Measurements from ENCODE around the gene F2.

Gene F2

DNA sequence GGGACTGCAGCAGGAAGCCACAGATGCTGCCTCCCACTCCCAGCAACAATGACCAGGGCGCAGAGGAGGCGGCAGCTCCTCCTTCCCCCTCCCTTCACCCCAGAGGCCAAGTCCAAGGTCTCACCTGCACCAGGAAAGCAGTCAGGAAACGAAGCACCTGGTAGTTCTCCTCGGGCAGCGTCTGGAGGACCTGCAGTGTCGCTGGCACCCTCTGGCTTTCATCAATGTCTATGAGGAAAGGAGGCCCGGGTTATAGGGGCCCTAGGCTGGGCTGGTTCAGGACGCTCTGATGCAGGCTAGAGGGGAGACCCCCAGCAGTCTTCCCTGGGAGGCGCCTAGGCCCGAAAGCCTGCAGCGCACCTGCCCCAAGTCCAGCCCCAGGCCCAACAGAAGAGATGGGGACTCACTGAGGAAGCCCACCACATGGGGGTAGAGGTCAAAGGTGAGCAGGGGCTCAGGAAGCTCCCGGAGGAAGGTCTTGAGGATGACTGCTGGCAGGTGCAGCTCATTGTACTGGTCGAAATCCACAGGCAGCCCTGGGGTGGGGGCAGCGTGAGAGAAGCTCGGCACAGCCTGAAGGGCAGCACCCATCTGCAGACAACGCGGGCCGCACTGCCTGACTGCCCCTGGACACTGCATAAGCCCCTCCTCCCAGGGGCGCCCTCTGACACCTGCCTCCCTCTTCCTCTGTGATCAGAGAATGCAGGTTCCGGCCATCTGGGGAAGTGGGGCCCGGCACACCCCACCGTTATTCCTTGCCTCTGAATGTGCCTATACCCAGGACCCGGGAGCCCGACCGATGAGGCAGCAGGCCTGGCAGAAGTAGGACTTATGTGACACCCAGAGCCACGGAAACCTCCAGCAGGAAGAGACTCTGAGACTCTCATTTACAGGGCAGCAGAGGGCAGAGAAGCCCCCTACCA, 39.5 kb upstream of the F2 start:
- TF ChIP-seq POLR2A (IDR thresholded peaks at IDR 0.05; ENCODE audit: low read length): no peak
- TF ChIP-seq GATA1 (IDR thresholded peaks at IDR 0.05; ENCODE audit: low read depth, low read length): no peak
- DNase-seq: no peak

DNA sequence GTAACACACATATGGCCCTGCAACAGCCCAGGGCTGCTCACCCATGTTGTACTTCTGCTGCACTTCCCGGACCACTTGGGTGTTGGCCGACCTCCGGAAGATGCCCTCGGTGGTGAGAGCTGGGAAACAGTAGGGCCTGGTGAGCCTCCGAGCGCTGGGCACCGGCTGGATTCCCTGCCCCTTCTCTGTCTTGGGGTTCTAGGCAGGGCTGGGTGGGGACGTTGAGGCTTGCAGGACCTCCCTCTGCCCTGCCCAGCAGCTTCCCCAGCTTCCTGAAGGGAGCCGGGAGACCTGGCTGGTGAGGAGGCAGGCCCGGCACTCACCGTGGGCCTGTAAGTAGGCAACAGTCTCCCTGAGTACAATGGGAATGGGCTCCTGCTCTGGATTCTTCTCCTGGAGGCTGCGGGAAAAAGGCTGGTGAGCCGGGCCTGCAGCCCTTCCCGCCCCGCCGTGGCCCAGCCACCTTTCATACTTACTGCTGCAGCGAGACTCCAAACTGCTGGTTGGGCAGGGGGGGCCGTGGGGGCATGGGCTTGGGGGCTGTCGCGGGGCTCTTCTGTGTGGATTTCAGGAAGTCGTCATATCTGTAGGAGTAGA, 38.8 kb upstream of the F2 start:
- TF ChIP-seq GATA1 (IDR thresholded peaks at IDR 0.05; ENCODE audit: low read depth, low read length) (no peak), POLR2A (IDR thresholded peaks at IDR 0.05; ENCODE audit: low read length) (no peak)
- DNase-seq: no peak

DNA sequence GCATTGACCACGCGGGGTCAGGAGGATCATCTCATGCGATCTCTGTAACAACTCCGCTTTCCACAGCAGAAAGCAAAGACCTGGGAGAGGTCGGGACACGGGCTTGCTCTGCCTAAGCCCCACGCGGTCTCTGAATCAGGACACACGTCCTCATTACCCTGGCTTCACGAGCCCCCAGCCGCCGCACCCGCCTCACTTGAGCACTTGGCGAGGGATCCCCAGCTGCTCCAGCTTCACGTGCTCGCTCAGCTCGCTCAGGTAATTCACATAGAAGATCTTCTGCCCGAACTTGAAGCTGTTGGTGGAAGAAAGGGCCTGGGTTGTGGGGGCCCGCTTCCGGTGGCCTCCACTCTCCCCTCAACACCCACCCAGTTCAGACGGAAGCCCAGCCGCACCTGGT, 38.2 kb upstream of the F2 start:
- no peak for DNase-seq
- TF ChIP-seq POLR2A (IDR thresholded peaks at IDR 0.05; ENCODE audit: low read length) (no peak), GATA1 (IDR thresholded peaks at IDR 0.05; ENCODE audit: low read depth, low read length) (no peak)

DNA sequence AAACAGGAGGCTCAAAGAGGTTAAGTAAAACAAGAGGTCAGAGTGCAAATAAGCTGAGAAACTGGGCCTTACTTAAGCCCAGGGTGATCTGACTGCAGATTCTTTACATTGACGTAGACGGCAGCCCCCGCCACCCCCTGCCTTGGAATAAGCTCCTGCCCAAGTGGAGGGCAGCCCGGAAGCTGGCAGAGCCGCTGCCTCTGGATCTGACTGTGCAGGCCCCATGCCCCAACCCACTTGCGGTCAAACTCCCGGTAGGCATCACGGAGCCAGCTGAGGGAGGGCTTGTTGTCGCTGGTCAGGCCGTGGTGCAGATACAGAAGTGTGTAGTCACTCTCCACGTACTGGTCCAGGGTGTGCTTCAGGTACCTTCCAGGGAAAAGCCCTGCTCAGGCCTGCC, 37.2 kb upstream of the F2 start:
- DNase-seq: no peak
- TF ChIP-seq GATA1 (IDR thresholded peaks at IDR 0.05; ENCODE audit: low read depth, low read length) (no peak), POLR2A (IDR thresholded peaks at IDR 0.05; ENCODE audit: low read length) (no peak)

DNA sequence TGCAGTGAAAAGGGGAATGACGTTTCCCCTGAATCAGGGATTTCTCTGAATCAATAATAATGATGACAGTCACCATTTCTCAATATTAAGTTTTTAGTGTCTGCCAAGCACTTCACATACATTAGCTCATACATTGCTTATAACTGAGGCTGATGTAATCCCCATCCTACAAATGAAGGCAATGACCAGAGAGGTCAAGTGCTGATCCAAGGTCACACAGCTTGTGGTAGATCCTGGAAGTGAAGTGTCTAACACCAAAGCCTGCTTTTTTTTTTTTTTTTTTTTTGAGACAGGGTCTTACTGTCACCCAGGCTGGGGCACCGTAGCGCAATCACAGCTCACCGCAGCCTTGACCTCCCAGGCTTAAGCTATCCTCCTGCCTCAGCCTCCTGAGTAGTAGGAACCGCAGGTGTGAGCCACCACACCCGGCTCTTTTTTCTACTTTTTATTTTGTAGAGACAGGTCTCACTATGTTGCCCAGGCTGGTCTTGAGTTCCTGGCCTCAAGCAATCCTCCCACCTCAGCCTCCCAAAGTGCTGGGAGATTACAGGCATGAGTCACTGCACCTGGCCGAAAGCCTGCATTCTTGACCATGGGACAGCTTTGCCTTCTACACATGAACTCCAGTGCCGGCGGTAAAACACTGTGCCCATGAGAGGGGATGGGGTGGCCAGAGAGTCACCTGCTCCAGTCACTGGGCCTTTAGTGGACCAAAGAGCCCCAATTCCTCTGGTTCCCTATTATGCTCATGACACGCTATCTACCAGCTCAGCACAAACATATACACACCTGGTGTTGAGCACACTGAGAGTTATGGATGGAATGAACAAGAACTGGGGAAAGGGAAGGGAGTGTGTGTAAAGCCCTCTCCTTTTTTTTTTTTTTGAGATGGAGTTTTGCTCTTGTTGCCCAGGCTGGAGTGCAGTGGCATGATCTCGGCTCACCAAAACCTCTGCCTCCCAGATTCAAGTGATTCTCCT, 36.0 kb upstream of the F2 start:
- TF ChIP-seq GATA1 (IDR thresholded peaks at IDR 0.05; ENCODE audit: low read depth, low read length) (no peak), POLR2A (IDR thresholded peaks at IDR 0.05; ENCODE audit: low read length) (no peak)
- DNase-seq: no peak

DNA sequence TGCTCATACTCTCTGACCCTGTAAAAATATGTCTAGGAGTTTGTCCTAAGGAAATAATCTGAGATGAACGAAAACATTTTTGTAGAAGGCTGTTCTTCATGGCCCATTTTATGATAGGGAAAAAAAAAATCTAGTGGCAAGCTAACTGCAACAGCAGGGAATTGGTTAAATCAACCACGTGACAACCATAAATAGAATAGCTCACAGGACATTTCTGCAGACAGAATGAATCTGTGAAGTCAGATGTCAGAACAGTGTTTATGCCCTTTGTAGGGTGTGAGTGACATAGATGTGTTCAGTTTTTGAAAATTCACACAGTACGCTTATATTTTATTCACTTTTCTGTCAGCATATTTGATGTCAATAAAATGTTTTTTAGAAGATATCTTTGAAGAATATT, 34.6 kb upstream of the F2 start:
- TF ChIP-seq POLR2A (IDR thresholded peaks at IDR 0.05; ENCODE audit: low read length) (no peak), GATA1 (IDR thresholded peaks at IDR 0.05; ENCODE audit: low read depth, low read length) (no peak)
- DNase-seq: no peak

DNA sequence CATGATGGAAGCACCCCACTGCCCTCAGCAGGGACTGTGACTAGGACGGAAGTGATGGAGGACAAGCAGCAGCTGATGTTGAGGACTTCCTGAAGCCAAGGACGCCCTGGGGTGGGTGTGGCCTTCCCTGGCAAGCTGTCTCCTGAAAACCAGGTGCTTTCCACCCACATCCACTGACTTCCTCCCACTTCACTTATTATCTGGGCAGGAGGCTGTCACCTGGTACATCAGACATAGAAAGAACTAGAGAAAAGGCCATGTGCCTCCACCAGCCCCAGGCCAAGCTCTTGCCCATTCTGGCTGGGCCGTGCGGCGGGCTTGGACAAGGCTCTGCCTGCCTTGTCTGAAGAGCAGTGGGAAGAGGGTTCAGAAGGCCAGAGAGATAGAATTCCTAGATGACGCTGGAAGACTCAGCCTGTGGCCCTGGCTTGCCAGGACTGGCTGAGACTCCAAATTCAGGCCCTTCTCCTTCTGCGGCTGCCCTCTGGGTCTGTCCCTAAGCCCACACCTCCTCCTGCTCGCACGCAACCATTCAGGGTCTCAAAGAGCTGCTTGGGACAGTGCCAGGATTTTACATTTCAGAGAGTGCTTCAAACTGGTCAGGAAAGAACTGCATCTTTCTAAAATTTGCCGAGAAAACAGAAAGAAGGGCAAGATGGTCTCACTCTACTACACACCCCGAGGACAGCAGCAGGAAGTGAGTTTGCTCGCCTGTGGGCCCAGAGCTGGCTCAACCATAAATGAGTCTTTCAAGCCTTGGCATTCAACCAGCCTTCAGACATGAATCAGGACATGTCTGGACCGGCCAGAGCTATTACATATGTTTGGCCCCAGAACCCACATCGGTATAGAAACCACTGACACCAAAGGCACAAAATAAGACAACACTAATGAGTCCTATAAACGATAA, 31.9 kb upstream of the F2 start:
- no peak for DNase-seq
- no peak for TF ChIP-seq POLR2A (IDR thresholded peaks at IDR 0.05; ENCODE audit: low read length)
- no peak for TF ChIP-seq GATA1 (IDR thresholded peaks at IDR 0.05; ENCODE audit: low read depth, low read length)

DNA sequence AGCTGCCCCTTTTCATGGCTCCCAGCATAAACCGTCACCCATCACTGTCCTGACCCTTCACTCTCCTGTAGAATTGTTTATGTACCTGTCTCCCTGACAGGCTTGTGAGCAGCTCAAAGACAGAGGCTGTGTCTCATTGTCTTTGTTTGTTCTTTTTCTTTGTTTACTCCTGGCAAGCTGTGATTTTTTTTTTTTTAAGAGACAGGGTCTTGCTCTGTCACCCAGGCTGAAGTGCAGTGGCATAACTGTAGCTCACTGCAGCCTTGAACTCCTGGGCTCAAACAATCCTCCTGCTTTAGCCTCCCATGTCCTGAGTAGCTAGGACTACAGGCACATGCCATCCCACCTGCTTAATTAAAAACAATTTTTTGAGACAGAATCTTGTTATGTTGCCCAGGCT, 28.3 kb upstream of the F2 start:
- TF ChIP-seq GATA1 (IDR thresholded peaks at IDR 0.05; ENCODE audit: low read depth, low read length): no peak
- no peak for TF ChIP-seq POLR2A (IDR thresholded peaks at IDR 0.05; ENCODE audit: low read length)
- DNase-seq: no peak

DNA sequence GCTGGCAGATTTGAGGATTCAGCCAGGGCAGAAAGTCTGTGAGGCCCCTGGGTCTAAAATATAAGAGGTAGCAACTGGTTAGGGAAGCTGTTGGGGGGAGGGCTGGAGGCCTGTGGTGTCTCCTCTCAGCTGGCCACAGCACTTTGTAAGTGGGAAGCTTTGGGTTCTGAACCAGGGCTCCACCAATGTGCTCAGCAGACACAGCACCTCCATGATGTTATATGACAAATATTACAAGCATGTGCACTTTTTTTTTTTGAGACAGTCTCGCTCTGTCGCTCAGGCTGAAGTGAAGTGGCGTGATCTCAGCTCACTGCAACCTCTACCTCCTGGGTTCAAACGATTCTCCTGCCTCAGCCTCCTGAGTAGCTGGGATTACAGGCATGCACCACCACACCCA, 26.6 kb upstream of the F2 start:
- TF ChIP-seq GATA1 (IDR thresholded peaks at IDR 0.05; ENCODE audit: low read depth, low read length): no peak
- no peak for TF ChIP-seq POLR2A (IDR thresholded peaks at IDR 0.05; ENCODE audit: low read length)
- DNase-seq: no peak

DNA sequence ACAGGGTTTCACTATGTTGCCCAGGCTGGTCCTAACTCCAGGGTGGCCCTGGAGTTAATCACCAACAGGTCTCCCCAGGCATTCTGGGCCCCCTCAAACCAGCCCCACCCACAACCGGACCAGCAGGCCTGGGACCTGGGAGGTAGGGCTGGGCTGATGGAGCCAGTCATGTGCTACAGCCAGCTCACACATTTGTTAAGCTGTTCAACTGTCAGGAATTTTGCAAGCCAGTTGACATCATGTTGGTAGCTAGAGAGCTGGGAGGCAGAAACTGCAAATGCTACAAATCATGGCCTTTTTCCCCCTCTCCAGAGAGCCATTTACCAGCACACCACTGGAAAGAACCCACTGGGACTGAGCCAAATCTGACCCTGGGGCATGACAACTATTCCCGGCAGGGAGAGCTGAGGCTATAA, 25.4 kb upstream of the F2 start:
- DNase-seq: no peak
- TF ChIP-seq POLR2A (IDR thresholded peaks at IDR 0.05; ENCODE audit: low read length) (no peak), GATA1 (IDR thresholded peaks at IDR 0.05; ENCODE audit: low read depth, low read length) (no peak)

DNA sequence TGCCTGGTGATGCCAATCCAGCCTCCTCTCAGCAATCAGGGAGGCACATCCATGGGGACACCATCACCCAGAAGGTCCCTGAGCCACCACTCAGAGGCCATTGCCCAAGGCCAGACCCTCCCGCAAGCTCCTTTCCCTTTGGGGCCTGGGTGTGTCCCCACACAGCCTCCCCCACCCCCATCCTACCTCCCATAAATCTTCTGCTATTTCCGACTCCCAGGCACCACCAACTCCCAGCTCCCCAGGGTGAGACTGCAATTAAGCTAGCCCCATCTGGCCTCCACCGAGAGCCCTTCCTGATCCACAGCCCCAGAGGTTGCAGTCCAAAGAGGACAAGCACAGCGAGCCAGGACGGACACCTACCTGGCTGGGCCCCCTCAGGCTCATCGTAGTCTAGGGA, 24.9 kb upstream of the F2 start:
- TF ChIP-seq GATA1 (IDR thresholded peaks at IDR 0.05; ENCODE audit: low read depth, low read length) (no peak), POLR2A (IDR thresholded peaks at IDR 0.05; ENCODE audit: low read length) (no peak)
- no peak for DNase-seq

DNA sequence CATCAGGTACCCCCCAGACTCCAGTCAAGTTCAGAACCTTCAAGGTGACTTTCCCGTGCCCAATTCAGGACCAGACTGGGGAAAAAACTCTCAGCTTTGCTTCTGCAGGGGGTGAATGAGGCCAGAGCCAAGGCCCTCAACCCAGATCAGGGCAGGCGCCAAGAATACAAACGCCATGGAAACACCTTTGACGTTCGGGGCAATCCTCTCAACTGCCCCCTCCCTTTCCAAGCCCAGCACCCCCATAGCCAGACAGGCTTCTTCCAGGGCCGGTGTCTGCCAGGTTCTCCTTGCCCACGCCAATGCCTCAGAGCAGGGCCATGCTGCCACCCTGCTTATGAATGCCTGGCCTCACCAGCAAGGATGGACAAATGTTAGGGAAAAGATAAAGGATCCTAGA, 24.4 kb upstream of the F2 start:
- DNase-seq: no peak
- TF ChIP-seq GATA1 (IDR thresholded peaks at IDR 0.05; ENCODE audit: low read depth, low read length) (no peak), POLR2A (IDR thresholded peaks at IDR 0.05; ENCODE audit: low read length) (no peak)
